ENCODE data around the gene PPA1. TPM values are rescaled to one million over a fixed set of nuclear protein-coding genes. Genes with fewer than 3 reads are reported as not detected.

The PPA1 gene
- total RNA-seq, 2 donors from 2014 or later, result 113 to 118 TPM

Other genes starting within 250 kb of the PPA1 start
- gene MACROH2A2, start 180.6 kb downstream of the PPA1 start, total RNA-seq, result 10 to 100 TPM; 13.0 to 15.5 TPM
- gene AIFM2, start 100.6 kb downstream of the PPA1 start, total RNA-seq, result 10 to 100 TPM; 19.3 to 20.7 TPM
- gene TYSND1, start 86.7 kb downstream of the PPA1 start, total RNA-seq, result 1 to 10 TPM; 6.3 to 8.5 TPM
- gene SAR1A, start 62.9 kb downstream of the PPA1 start, total RNA-seq, result 100 to 1,000 TPM; 114 to 126 TPM
- under 1 TPM; 0.05 to 0.12 TPM for gene NPFFR1, start 50.6 kb upstream of the PPA1 start, total RNA-seq
- 10 to 100 TPM; 17.6 to 43.3 TPM for gene LRRC20, start 149.2 kb upstream of the PPA1 start, total RNA-seq
- gene EIF4EBP2, start 170.7 kb upstream of the PPA1 start, total RNA-seq, result 100 to 1,000 TPM in 1 of 2 donors, 10 to 100 TPM in 1; 82.9 to 101 TPM
- not detected for gene NODAL, start 208.3 kb upstream of the PPA1 start, total RNA-seq
- gene PALD1, start 245.3 kb upstream of the PPA1 start, total RNA-seq, result 1 to 10 TPM; 4.4 to 8.3 TPM

Data from left cardiac atrium (tissue), 2 donors.